GM13977 (cell line): ENCODE results near the gene CPEB4.

ENCODE experiments used
- DNase-seq: peaks from one replicate; pipeline ENCODE4 v3.0.0; 2012; ENCODE audit warnings: low spot score
- in situ Hi-C: fragments of 300-500 bp; cut with MboI; formaldehyde crosslinking; loops from one replicate; pipeline ENCODE4 v1.12.0; 2022; ENCODE audit warnings: low sequenced_read_pairs, low pct_unique_long_range_greater_than_20kb, mixed read lengths, inconsistent platforms; ENCODE audit not compliant: unreplicated experiment
- TF ChIP-seq, protein P1 (sequence below): IDR thresholded peaks from 2 replicates; pipeline ENCODE4 v1.5.1; 2012; ENCODE audit warnings: mild to moderate bottlenecking, control low read depth; ENCODE audit not compliant: insufficient read depth; ENCODE audit errors: extremely low read depth, missing control alignments

Gene CPEB4

DNA sequence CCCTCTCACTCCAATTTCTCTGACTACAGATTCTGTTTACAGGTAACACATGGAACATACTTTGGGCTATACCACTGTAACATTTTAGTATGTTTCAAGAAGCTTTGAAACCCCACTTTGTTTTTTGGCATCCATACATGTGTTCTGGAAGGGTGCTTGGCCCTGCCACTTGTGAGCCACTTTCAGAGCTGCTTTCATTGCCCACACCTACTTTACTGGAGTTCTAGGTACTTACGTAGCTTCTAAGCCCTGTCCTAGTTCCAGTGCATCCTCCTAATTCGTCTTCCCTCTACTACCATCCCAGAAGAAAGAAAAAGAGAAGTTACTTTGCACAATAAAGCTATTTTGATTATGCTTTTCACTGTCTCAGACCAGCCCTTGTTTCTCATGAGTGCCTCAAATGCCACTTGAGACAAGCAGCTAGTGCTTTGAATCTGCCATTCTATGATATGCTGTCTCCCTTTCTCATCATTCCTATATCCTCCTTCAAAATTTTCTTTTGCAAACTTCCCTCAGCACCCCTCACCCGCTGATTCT is 74.4 kb downstream of the CPEB4 start:
- in situ Hi-C loops = no loop called here
- no peak for DNase-seq
- TF ChIP-seq, protein P1, sequence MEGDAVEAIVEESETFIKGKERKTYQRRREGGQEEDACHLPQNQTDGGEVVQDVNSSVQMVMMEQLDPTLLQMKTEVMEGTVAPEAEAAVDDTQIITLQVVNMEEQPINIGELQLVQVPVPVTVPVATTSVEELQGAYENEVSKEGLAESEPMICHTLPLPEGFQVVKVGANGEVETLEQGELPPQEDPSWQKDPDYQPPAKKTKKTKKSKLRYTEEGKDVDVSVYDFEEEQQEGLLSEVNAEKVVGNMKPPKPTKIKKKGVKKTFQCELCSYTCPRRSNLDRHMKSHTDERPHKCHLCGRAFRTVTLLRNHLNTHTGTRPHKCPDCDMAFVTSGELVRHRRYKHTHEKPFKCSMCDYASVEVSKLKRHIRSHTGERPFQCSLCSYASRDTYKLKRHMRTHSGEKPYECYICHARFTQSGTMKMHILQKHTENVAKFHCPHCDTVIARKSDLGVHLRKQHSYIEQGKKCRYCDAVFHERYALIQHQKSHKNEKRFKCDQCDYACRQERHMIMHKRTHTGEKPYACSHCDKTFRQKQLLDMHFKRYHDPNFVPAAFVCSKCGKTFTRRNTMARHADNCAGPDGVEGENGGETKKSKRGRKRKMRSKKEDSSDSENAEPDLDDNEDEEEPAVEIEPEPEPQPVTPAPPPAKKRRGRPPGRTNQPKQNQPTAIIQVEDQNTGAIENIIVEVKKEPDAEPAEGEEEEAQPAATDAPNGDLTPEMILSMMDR = no peak

DNA sequence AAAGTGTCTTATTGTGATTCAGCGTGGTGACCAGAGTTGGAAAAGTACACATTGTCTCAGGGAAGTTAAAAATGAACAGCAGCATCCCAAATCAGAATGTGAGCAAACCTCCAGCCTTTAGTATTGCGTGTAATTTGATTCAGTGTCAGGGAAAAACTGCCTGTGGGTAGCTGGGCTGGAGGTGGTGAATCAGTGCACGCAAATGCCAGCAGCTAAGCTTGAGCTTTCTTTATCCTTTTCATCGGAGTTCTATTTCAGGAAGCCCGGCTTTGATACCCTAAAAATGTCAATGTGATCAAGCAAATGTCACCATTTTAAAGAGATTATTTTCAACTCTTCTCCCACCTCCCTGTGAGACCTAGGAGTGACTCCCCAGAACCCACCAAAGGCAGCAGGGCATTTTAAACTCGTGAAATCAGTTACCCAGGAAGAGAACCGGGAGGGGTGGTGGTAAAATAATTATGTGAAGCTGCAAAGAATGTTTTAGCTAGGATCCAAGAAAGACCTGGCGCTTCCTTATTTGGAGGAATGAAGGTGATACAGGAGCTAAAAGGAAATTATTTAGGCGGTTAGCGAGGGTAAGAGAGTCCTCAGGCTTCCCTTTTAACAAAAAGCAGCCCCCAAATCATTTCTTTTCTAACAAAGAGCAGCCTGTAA is 75.2 kb downstream of the CPEB4 start:
- no peak for DNase-seq
- in situ Hi-C loops = no loop called here
- TF ChIP-seq, protein P1 = no peak

DNA sequence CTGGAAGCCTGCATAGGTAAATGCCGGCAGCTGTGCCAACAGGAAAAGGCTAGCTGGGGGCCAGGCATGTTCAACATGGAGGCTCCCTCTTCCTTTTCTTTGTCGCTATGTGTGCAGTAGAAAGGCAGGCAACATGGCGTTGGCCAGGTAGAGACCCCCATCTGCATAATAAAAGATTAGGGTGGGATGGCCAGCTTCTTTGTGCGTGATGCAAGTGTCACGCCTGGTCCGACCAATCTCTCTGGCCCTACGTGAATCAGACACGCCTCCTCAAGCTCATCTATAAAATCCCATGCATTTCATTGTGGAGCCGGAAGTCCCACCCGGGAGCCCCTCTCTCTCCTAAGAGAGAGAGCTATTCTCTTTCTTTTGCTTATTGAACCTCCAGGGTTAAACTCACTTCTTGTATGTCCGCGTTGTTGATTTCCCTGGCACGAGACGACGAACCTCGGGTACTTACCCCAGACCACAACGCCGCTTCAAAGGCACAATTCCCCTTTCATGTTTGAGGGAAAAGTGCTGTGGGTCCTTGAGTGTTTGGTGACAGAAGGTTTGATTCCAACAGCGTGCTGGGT is 75.8 kb downstream of the CPEB4 start:
- in situ Hi-C loops = no loop called here
- TF ChIP-seq, protein P1 = no peak
- no peak for DNase-seq

DNA sequence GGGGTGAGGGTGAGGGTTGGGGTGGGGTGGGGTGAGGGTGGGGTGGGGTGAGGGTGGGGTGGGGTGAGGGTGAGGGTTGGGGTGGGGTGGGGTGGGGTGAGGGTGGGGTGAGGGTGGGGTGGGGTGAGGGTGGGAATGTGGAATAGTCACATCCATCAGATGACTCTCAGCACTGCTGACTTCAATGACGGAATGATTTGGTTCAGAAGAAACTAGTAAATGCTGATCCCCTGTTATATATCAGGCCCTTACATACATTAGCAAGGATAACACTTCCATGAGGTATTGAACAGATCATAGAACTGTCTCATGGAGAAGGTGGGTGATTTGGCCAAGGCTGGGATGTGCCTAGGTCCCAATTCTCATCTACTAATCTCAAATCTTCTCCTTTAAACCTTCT is 76.4 kb downstream of the CPEB4 start:
- TF ChIP-seq, protein P1 = no peak
- DNase-seq = no peak
- in situ Hi-C loops = no loop called here

DNA sequence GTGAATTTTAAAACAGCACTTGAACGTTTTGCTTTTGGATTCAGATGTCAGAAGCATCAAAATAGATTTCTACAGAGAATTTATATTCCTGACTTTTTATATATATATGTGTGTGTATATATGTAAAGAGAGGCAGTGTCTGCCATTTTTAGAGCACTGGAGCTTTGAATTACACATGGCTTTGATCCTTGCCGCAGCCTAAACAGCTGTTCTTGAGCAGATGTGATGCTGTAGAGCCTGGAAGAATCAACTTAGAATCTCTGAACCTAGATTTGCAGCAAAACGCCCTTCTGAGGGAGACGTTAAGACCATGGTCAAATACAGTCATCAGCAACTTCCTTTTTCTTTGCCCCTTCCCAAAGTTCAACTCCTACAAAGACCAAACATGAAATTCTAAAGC is 79.1 kb downstream of the CPEB4 start:
- in situ Hi-C loops = no loop called here
- TF ChIP-seq, protein P1 = no peak
- DNase-seq = no peak

DNA sequence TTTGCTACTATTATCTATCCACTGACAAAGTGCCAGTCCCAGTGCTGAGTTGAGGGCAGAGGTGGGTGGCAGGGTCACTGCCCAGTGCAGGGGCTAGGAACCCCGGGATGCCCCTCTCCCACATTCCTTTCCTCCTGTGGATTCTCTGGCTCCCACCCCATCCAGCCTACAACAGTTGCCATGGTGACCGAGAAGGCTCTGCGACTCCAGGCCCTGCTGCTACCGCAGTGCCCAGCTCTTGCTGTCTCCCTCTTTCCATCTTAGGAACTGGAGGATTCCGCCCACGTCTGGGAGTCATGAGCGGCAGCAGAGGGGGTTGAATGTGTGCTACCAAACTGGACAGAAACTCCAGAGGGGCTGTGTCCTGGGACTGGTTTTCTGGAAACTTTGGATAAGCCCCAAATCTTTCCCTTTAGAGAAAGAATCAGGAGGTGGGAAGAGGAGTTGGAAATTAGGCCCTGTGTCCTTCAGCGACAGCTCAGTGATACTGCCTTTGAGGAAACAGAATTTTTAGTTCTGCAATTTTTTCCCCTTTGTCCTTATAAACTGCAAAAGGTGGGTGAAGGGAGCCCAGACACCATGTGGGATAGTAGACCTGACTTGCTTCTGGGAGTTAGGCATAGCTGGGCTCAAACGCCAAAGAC is 80.1 kb downstream of the CPEB4 start:
- TF ChIP-seq, protein P1 = no peak
- in situ Hi-C loops = no loop called here
- DNase-seq = no peak
